T-cell (primary cell): ENCODE measurements around the gene BRD3. TPM values are rescaled to one million over a fixed set of nuclear protein-coding genes. Genes with fewer than 3 reads are reported as not detected.

Source experiments
- ATAC-seq, 4 experiments: fragments of 200-7000 bp in 3 of 4; fragments of 150-1000 bp in 1 of 4; cut with Tn5 transposase; replicated peaks in 1 of 4; 1 replicate in 3 of 4; 2 replicates in 1 of 4; pipeline ENCODE4 v1.10.0; 2021; ENCODE audit warnings: moderate library complexity in 3 of 4, mild to moderate bottlenecking in 2 of 4, moderate number of reproducible peaks in 1 of 4
- CTCF ChIA-PET, 2 donors: fragments of 300-600 bp; sonication (Branson Sonifier 250); formaldehyde crosslinking; loops; one replicate each; lab custom pipeline; 2022; ENCODE audit warnings: antibody characterized with exemption in 2 of 2; lab: Charles Lee
- POLR2A ChIA-PET, 2 donors: fragments of 300-600 bp; sonication (Branson Sonifier 250); formaldehyde crosslinking; loops; one replicate each; lab custom pipeline; 2022; ENCODE audit warnings: antibody characterized with exemption in 2 of 2; lab: Charles Lee
- DNase-seq, 35 experiments: peaks; one replicate each; pipeline versions ENCODE4 v3.0.0 to v3.0.0-alpha.2; 2013 to 2023
- H3K27ac ChIP-seq: one replicate; pipeline ENCODE4 v1.5.1; 2013; ENCODE audit warnings: low read length
- H3K27me3 ChIP-seq, 2 experiments: replicated peaks in 1 of 2; 1 replicate in 1 of 2; 2 replicates in 1 of 2; pipeline versions ENCODE4 v1.6.1 to v1.7.0; 2013; ENCODE audit warnings: low read length in 1 of 2, mixed read lengths in 1 of 2; ENCODE audit not compliant: control insufficient read depth in 2 of 2, insufficient read depth in 2 of 2; ENCODE audit errors: extremely low read depth in 1 of 2
- H3K36me3 ChIP-seq, 2 donors: 1 replicate in 1 of 2; 2 replicates in 1 of 2; pipeline versions ENCODE4 v1.6.1 to v1.7.0; 2013; ENCODE audit warnings: low read length in 1 of 2; ENCODE audit not compliant: control insufficient read depth in 2 of 2, insufficient read depth in 1 of 2; ENCODE audit errors: extremely low read depth in 1 of 2
- H3K4me1 ChIP-seq, 2 experiments: 1 replicate in 1 of 2; 2 replicates in 1 of 2; pipeline versions ENCODE4 v1.6.1 to v1.7.0; 2013; ENCODE audit warnings: low read length in 2 of 2, mixed read lengths in 1 of 2; ENCODE audit not compliant: insufficient read depth in 2 of 2, control insufficient read depth in 1 of 2; ENCODE audit errors: extremely low read depth in 1 of 2
- H3K4me3 ChIP-seq, 2 donors: 1 replicate in 1 of 2; 2 replicates in 1 of 2; pipeline versions ENCODE4 v1.5.1 to v1.7.0; 2013; ENCODE audit warnings: mild to moderate bottlenecking in 2 of 2, low read length in 1 of 2, moderate library complexity in 1 of 2; ENCODE audit not compliant: control insufficient read depth in 1 of 2; ENCODE audit errors: extremely low read depth in 1 of 2
- H3K9me3 ChIP-seq: 2 replicates; pipeline ENCODE4 v1.7.0; 2013
- H3K27ac Mint-ChIP-seq, 2 donors: one replicate each; pipeline ENCODE4 v1.8.0; 2020 to 2021; ENCODE audit warnings: mild to moderate bottlenecking in 2 of 2, mixed read lengths in 2 of 2
- H3K27me3 Mint-ChIP-seq, 2 donors: one replicate each; pipeline ENCODE4 v1.8.0; 2021 to 2022; ENCODE audit warnings: mixed read lengths in 2 of 2
- H3K36me3 Mint-ChIP-seq: one replicate; pipeline ENCODE4 v1.8.0; 2021; ENCODE audit warnings: mixed read lengths
- H3K4me1 Mint-ChIP-seq, 3 donors: one replicate each; pipeline ENCODE4 v1.8.0; 2020 to 2022; ENCODE audit warnings: mixed read lengths in 3 of 3, mild to moderate bottlenecking in 1 of 3
- H3K4me3 Mint-ChIP-seq, 3 donors: one replicate each; pipeline ENCODE4 v1.8.0; 2020 to 2022; ENCODE audit warnings: mild to moderate bottlenecking in 3 of 3, mixed read lengths in 3 of 3, moderate library complexity in 3 of 3
- H3K9me3 Mint-ChIP-seq, 3 donors: one replicate each; pipeline ENCODE4 v1.8.0; 2020 to 2022; ENCODE audit warnings: mixed read lengths in 3 of 3
- WGBS: methylation state at CpG from one replicate; pipeline ENCODE4 v1.1.5; 2013; ENCODE audit warnings: missing lambda C conversion rate; ENCODE audit not compliant: insufficient coverage; 5-methylcytosine and 5-hydroxymethylcytosine counted together
- total RNA-seq, 35 experiments: library from RNA in 6 of 35; stranded (reverse) in 6 of 35; fragments of 120-200 nt in 1 of 35; gene quantifications; one replicate each; pipeline versions ENCODE4 v1.2.1 to v1.2.4 and lab custom pipeline; 2013 to 2026

BRD3 gene
- total RNA-seq, 5 donors from 2014 or later (not counting 1 experiment from before 2014, with no cell fraction given): 33.7 to 63.7 (median 58.2) TPM

DNA sequence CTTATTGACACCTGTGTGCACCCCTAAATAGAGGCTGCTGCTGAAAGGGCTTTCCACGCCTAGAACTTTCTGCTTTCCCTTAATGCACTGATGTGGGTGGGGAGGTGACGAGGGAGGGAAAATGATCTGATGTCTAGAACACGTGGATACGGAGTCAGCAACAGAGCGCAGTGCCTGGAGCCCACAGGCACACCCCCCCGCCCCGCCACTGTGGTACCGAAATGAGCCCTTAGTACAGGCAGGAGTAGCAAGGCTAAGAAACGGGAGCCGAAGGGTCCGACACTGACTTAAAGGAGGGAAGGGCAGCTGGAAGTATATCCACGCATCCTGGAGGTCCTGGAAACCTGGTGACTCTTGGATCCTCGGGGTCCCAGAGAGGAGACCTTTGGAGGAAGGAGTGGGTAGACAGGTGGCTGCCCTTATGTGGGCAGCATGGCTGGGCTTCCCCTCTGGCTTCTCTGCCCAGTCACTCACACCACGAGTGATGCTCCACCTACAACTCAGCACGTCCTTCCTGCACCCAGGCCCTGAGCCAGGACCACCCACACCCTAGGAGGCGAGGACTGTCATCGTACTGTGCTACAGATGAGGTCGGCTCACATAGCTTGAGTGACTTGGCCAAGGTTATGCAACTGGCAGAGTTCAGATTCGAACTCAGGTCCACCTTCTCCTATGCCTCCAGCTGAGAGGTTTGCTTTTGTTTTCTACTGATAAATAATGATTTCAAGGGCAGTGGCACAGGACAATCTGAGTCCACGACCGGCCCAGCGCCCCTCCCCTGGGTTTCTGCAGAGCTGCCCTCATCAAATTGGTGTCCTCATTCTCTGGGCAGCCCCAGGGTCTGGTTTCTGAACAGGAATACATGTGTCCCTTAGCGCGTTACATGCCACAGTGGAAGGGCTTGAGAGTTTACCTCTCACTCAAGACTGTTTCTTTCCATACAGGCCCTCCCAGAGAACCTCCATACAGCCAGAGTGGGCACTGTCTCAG, 71.0 kb downstream of the BRD3 start:
- ChIA-PET POLR2A (no interaction called here), CTCF (no interaction called here)
- H3K4me3 ChIP-seq: no peak overlapping the region
- peaks cover 0 to 34% of the 10 kb centered on the region in 2 experiments for H3K27me3 ChIP-seq
- no peak overlapping the region for H3K27ac Mint-ChIP-seq
- H3K9me3 Mint-ChIP-seq: no peaks in the 10 kb centered on the region
- H3K27ac ChIP-seq: no peak overlapping the region
- peaks cover 0 to 10% (median 6%) of the 10 kb centered on the region in 3 donors for H3K4me1 Mint-ChIP-seq
- H3K36me3 ChIP-seq: no peaks in the 10 kb centered on the region
- H3K4me3 Mint-ChIP-seq: no peak overlapping the region
- no peaks in the 10 kb centered on the region for H3K9me3 ChIP-seq
- DNase-seq: no peak
- H3K36me3 Mint-ChIP-seq: no peaks in the 10 kb centered on the region
- WGBS: 82% methylated on average over 17 of the region's 24 CpGs
- H3K4me1 ChIP-seq: peaks cover 0 to 22% of the 10 kb centered on the region in 2 experiments
- ATAC-seq: no peak
- no peaks in the 10 kb centered on the region for H3K27me3 Mint-ChIP-seq

DNA sequence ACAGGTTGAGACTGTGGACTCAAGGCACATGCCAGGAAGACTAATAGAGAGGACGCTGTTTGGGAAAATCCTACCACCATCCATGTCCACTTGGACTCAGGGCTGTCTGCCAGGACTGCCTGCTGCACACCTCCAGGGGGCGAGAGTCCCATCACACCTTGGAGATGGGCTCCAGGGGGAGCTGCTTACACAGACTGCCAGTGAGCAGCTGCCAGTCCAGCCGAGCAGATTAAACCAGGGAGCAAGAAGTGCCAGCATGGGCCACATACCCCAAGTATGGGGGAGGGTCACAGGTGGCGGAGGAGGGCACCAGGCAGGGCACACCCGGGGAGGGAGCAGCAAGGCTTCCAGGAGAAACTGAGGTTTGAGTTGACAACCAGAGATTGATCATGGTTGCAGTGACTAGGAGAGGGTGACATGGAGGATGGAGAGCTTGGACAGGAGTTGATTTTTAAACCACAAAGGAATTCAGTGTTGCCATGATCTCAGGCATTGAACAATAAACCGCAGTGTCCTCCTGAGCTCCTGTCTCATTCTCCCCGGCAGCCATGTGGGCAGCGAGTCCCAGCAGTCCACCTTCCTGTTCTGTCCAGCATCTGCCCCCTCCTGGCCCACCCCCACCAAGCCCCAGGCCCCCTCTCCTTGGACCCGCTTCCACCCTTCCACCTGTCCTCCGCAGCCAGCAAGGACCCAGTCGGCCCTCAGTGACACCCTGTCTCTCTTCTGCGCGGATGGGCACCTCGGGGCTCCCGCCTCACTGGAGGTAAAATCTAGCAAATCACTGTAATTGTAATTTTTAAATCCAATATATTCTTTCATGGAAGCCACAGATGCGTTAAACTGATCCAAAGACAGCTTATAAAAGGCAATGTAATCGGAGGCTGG, 72.6 kb downstream of the BRD3 start:
- ChIA-PET POLR2A (no interaction called here), CTCF (interaction anchor here (0.8 to 2.6 kb wide), 3 partner anchors 213 to 462 kb away, joined by 5 to 21 read pairs (median 10); no protein-coding TSS in a partner anchor)
- no peak for DNase-seq
- WGBS: 97% methylated on average over 6 of the region's 17 CpGs
- peaks cover 0 to 8% of the 10 kb centered on the region in 2 donors for H3K27me3 Mint-ChIP-seq
- Histone ChIP-seq H3K4me1 (peaks cover 0 to 28% of the 10 kb centered on the region in 2 experiments), H3K4me3 (no peak overlapping the region), H3K36me3 (no peaks in the 10 kb centered on the region), H3K27ac (no peak overlapping the region), H3K9me3 (no peaks in the 10 kb centered on the region), H3K27me3 (peaks cover 0 to 41% of the 10 kb centered on the region in 2 experiments)
- no peak for ATAC-seq
- H3K27ac Mint-ChIP-seq: no peak overlapping the region
- no peak overlapping the region for H3K4me3 Mint-ChIP-seq
- no peaks in the 10 kb centered on the region for H3K9me3 Mint-ChIP-seq
- H3K4me1 Mint-ChIP-seq: peaks cover 0 to 12% (median 9%) of the 10 kb centered on the region in 3 donors
- no peaks in the 10 kb centered on the region for H3K36me3 Mint-ChIP-seq

DNA sequence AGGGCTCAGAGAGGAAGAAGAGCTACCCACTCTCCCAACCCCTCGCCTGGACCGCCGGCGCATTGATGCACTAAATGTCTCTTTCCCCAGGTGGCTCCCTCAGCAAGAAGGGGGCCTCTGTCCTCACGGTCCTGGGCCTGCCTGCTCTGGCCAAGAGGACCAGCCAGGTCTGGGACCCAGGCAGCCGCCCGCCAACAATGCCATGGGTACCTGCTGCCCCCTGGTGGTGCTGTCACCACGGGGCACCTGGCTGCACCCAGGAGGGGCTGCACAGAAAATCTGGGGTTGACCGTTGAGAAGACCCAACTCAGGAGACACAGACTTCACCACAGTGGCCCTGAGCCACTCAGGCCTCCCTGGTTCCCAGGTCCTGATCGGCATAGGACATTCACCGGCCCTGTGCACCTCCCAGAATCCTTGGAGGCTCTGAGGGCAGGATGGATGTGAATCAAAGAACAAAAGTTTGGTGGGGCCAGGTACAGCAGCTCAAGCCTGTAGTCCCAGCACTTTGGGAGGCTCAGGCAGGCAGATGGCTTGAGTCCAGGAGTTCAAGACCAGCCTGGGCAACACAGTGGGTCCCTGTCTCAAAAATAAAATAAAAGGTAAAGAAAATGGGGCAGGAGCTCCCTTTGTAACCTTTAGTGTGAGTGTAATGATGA, 73.3 kb downstream of the BRD3 start:
- POLR2A ChIA-PET: no interaction called here
- Mint-ChIP-seq H3K36me3 (no peaks in the 10 kb centered on the region), H3K27ac (peak overlapping the region in 1 of 2 donors; percentile 39), H3K27me3 (peaks cover 0 to 8% of the 10 kb centered on the region in 2 donors), H3K4me3 (peak overlapping the region; percentile 39 to 60 (median 59)), H3K4me1 (peaks cover 0 to 12% (median 9%) of the 10 kb centered on the region in 3 donors), H3K9me3 (no peaks in the 10 kb centered on the region)
- Histone ChIP-seq H3K9me3 (no peaks in the 10 kb centered on the region), H3K36me3 (no peaks in the 10 kb centered on the region), H3K27me3 (peaks cover 0 to 49% of the 10 kb centered on the region in 2 experiments), H3K4me3 (no peak overlapping the region), H3K4me1 (peaks cover 0 to 28% of the 10 kb centered on the region in 2 experiments), H3K27ac (no peak overlapping the region)
- DNase-seq (peak; percentile 18 to 82 (median 62)), ATAC-seq (peak; percentile 31 to 49 (median 40))
- 12% methylated on average over 11 of the region's 11 CpGs for WGBS
- CTCF ChIA-PET: interaction anchor here (0.6 to 2.6 kb wide), 7 partner anchors 31 to 453 kb away, joined by 3 to 21 read pairs (median 3); partner anchors contain the start of gene BRD3OS (in 1 of the 2)

DNA sequence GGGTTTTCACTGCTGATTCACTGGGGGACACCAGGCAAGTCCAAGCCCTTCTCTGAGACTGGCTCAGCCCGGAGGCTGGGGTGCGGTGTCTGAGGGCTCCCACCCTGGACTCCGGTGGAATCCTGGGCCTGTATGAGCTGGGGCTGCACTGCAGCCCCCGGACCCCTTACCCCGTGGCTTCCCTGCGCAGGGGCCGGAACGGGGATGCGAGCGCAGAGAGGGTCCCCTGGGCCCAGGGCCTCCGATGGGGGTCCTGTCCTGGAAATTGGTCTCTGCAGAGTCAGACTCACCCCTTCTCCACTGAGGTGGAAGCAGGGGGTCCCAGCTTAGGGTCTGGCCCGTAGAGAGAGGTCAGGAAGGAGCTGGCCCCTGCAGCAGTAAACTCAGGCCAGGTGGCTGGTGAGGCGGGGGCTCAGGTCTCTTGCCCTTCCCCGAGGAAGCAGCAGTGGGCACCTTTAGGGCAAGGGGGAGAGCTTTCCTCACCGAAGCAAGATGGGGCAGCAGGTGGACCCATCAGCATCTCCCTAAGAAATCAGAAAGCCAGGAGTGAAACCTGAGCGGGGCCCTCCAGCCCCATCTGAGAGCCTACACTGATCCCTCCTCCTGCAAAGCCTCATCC, 74.1 kb downstream of the BRD3 start:
- Mint-ChIP-seq H3K4me3 (peak overlapping the region; percentile 68 to 79 (median 69)), H3K27ac (no peak overlapping the region), H3K9me3 (no peaks in the 10 kb centered on the region), H3K36me3 (no peaks in the 10 kb centered on the region), H3K27me3 (peaks cover 0 to 8% of the 10 kb centered on the region in 2 donors), H3K4me1 (peaks cover 0 to 12% (median 9%) of the 10 kb centered on the region in 3 donors)
- Histone ChIP-seq H3K4me1 (peaks cover 0 to 28% of the 10 kb centered on the region in 2 experiments), H3K9me3 (no peaks in the 10 kb centered on the region), H3K27me3 (peaks cover 0 to 49% of the 10 kb centered on the region in 2 experiments), H3K4me3 (peak overlapping the region; percentile 74 to 84), H3K27ac (no peak overlapping the region), H3K36me3 (no peaks in the 10 kb centered on the region)
- POLR2A ChIA-PET: no interaction called here
- ATAC-seq: no peak
- CTCF ChIA-PET: interaction anchor here (0.6 to 2.6 kb wide), 7 partner anchors 31 to 454 kb away, joined by 3 to 21 read pairs (median 3); partner anchors contain the start of gene BRD3OS (in 1 of the 2)
- 76% methylated on average over 12 of the region's 16 CpGs for WGBS
- peak in 2 of 35 experiments; percentile 12 to 16 for DNase-seq

DNA sequence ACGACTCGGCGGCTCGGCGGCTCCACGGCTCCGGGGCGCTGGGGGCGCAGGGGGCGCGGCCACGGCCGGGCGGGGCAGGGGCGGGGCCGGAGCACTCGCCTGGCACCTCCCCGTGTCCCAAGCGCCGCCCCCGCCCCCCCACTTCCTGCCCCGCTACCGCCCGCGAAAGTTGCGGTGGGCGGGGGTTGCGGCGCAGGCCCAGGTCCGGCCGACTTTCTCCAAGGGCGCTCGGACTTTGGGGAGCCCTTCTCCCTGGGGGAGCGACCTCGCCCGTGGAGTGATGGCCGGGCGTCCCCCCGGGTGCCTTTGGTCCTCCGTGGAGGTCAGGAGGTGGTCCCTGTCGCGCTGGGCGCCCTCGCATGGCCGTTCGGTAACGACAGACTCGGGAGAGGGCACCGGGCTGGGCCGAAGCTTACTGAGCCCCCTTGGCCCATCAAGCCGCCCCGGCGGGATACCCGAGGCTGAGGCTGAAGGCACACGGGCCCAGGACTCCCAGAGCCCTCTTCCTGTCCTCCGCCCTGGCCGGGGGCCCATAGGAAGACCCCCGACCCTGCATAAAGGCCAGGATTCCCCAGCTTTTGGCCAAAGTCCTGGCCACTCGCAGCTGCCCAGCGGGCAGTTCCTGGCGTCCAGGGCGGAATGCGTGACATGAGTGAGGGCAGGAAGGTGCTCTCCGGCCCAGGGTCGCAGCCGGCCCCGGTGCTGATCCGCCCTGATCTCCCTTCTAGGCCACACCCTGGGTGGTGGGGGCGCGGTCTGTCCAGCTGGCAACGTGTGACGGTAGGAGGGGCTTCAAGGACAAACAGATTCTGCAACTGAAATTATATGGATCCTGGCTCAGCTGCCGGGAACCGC, 74.8 kb downstream of the BRD3 start:
- no peak overlapping the region for H3K27ac Mint-ChIP-seq
- DNase-seq: peak; percentile 33 to 86 (median 65)
- CTCF ChIA-PET: interaction anchor here (1.3 to 2.6 kb wide), 3 partner anchors 32 to 211 kb away, joined by 3 to 21 read pairs (median 10); partner anchors contain the start of gene BRD3OS (in 1 of the 2)

More for the DNA sequence above, 74.8 kb downstream of the BRD3 start:
- H3K9me3 Mint-ChIP-seq: no peaks in the 10 kb centered on the region
- POLR2A ChIA-PET: no interaction called here
- peaks cover 0 to 12% (median 9%) of the 10 kb centered on the region in 3 donors for H3K4me1 Mint-ChIP-seq
- peaks cover 0 to 49% of the 10 kb centered on the region in 2 experiments for H3K27me3 ChIP-seq
- peak; percentile 85 to 89 (median 88) for ATAC-seq
- 2% methylated on average over 72 of the region's 74 CpGs for WGBS
- H3K4me3 ChIP-seq: peak overlapping the region; percentile 74 to 84
- H3K36me3 Mint-ChIP-seq: no peaks in the 10 kb centered on the region
- H3K4me1 ChIP-seq: peaks cover 0 to 28% of the 10 kb centered on the region in 2 experiments
- no peaks in the 10 kb centered on the region for H3K9me3 ChIP-seq
- no peak overlapping the region for H3K27ac ChIP-seq
- H3K27me3 Mint-ChIP-seq: peaks cover 0 to 8% of the 10 kb centered on the region in 2 donors
- H3K36me3 ChIP-seq: no peaks in the 10 kb centered on the region
- peak overlapping the region; percentile 68 to 79 (median 69) for H3K4me3 Mint-ChIP-seq
